ENCODE measurements around the gene PROB1. TPM values are rescaled to one million over a fixed set of nuclear protein-coding genes. Genes with fewer than 3 reads are reported as not detected.

Gene PROB1
- total RNA-seq, 1 experiment from 2014 or later: 3.4 TPM

- Histone ChIP-seq H3K18ac (ENCODE audit: insufficient read length, low read depth, low read length) (no peak overlapping the region), H4K5ac (ENCODE audit: insufficient read length, low read depth, low read length) (no peak overlapping the region), H3K4me1 (ENCODE audit: insufficient read depth, low read length) (no peaks in the 10 kb centered on the region), H3T11ph (ENCODE audit: low read length) (no peak overlapping the region), H2BK15ac (ENCODE audit: low read depth, low read length) (no peak overlapping the region), H2BK20ac (ENCODE audit: low read depth, low read length, poor library complexity, severe bottlenecking) (no peak overlapping the region), H3K9me3 (ENCODE audit: control insufficient read depth, low read depth, low read length) (no peaks in the 10 kb centered on the region), H3K4me2 (ENCODE audit: insufficient read depth, insufficient read length, low read length) (no peak overlapping the region), H2AK5ac (ENCODE audit: insufficient read length, low read length) (no peak overlapping the region), H4K91ac (ENCODE audit: insufficient read length, low read depth, low read length) (no peak overlapping the region), H3K79me1 (ENCODE audit: insufficient read depth, low read depth, low read length, poor library complexity, severe bottlenecking) (no peaks in the 10 kb centered on the region), H3K9ac (ENCODE audit: extremely low read depth, insufficient read length, low read length) (no peak overlapping the region), H4K8ac (replicated peaks; ENCODE audit: insufficient read length, low read depth, low read length) (no peak overlapping the region), H2BK120ac (ENCODE audit: low read depth, low read length, poor library complexity, severe bottlenecking) (no peak overlapping the region), H2BK12ac (ENCODE audit: insufficient read length, low read depth, low read length) (no peak overlapping the region), H3K56ac (ENCODE audit: insufficient read length, low read depth, low read length) (no peak overlapping the region), H3K23me2 (ENCODE audit: insufficient read length, low read depth, low read length, poor library complexity, severe bottlenecking) (no peaks in the 10 kb centered on the region), H3K27me3 (ENCODE audit: insufficient read depth, low read length) (no peaks in the 10 kb centered on the region), H3K4ac (ENCODE audit: low read depth, low read length) (no peak overlapping the region), H3K79me2 (ENCODE audit: insufficient read depth, low read length) (no peaks in the 10 kb centered on the region), H2BK5ac (ENCODE audit: insufficient read length, low read length) (no peak overlapping the region), H3K23ac (ENCODE audit: insufficient read length, low read depth, low read length) (no peak overlapping the region), H2AFZ (ENCODE audit: low read length) (no peak overlapping the region), H3K27ac (ENCODE audit: insufficient read length, low read depth, low read length) (no peak overlapping the region), H4K20me1 (ENCODE audit: control insufficient read depth, insufficient read depth, insufficient read length) (no peaks in the 10 kb centered on the region), H3K14ac (ENCODE audit: insufficient read depth, low read length) (no peak overlapping the region)
- TF ChIP-seq CTCF (conservative IDR thresholded peaks at IDR 0.05): no peak
- Mint-ChIP-seq H3K36me3 (ENCODE audit: insufficient read depth in 1 of 3, low read depth in 3 of 3) (peaks cover 8 to 29% (median 12%) of the 10 kb centered on the region in 3 experiments; a peak in 6 of 7 replicates), H3K27ac (peak overlapping the region in 1 of 3 experiments; percentile 89; a peak in 3 of 7 replicates), H3K4me3 (no peak overlapping the region), H3K9me3 (no peaks in the 10 kb centered on the region), H3K4me1 (peaks cover 7 to 8% of the 10 kb centered on the region in 2 experiments; a peak in 3 of 4 replicates), H3K27me3 (ENCODE audit: low read depth) (no peaks in the 10 kb centered on the region)
- no CpG with 5 or more reads among the region's 2 CpGs for WGBS (ENCODE audit: extremely low coverage, insufficient read length, low lambda C conversion rate)
- no peak for DNase-seq
Observed at GRCh38 chr5:139374909-139375308, 20.0 kb downstream of the PROB1 start.
